Renal pelvis (tissue), 12 donors: Measurements from ENCODE around the gene GTF2F1. TPM values are rescaled to one million over a fixed set of nuclear protein-coding genes. Genes with fewer than 3 reads are reported as not detected.
"Not testable (repeated sequence)": the region's sequence is repeated elsewhere in the genome, so short reads cannot be mapped to it uniquely, and the experiment has no call there.

Experiments used
- DNase-seq: peaks from one replicate; pipeline ENCODE4 v3.0.0-alpha.2; 2013
- long read RNA-seq, 16 experiments: transcript quantifications; one replicate each; lab custom pipeline, GENCODE V29; 2026
- polyA plus RNA-seq, 3 donors: library from polyadenylated mRNA; unstranded; fragments of 120-200 nt; gene quantifications; one replicate each; pipeline ENCODE4 v1.2.1, GENCODE V29; 2013; ENCODE audit not compliant: insufficient read length in 3 of 3

Gene GTF2F1, protein sequence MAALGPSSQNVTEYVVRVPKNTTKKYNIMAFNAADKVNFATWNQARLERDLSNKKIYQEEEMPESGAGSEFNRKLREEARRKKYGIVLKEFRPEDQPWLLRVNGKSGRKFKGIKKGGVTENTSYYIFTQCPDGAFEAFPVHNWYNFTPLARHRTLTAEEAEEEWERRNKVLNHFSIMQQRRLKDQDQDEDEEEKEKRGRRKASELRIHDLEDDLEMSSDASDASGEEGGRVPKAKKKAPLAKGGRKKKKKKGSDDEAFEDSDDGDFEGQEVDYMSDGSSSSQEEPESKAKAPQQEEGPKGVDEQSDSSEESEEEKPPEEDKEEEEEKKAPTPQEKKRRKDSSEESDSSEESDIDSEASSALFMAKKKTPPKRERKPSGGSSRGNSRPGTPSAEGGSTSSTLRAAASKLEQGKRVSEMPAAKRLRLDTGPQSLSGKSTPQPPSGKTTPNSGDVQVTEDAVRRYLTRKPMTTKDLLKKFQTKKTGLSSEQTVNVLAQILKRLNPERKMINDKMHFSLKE
- polyA plus RNA-seq: 100 to 1,000 TPM in 2 of 3 donors, 10 to 100 TPM in 1; 91.7 to 102 (median 100) TPM
- long read RNA-seq, donor 1, transcript GTF2F1-201 (13 exons, 2,731 nt): major isoform, 13 of 25 reads
- long read RNA-seq, donor 1, partial matches to known transcripts: 12 of 25 reads
- long read RNA-seq, donor 1, other reads (novel, unspliced or antisense): 0 of 25 reads
- long read RNA-seq, donor 2, transcript GTF2F1-201 (13 exons, 2,731 nt): major isoform, 10 of 15 reads
- long read RNA-seq, donor 2, partial matches to known transcripts: 5 of 15 reads
- long read RNA-seq, donor 2, other reads (novel, unspliced or antisense): 0 of 15 reads
- long read RNA-seq, donor 3, partial matches to known transcripts: 30 of 32 reads
- long read RNA-seq, donor 3, other reads (novel, unspliced or antisense): 0 of 32 reads
- long read RNA-seq, donor 4, transcript GTF2F1-201 (13 exons, 2,731 nt): major isoform, 17 of 17 reads
- long read RNA-seq, donor 4, partial matches to known transcripts: 0 of 17 reads
- long read RNA-seq, donor 4, other reads (novel, unspliced or antisense): 0 of 17 reads
- long read RNA-seq, donor 5, partial matches to known transcripts: 6 of 7 reads
- long read RNA-seq, donor 5, other reads (novel, unspliced or antisense): 0 of 7 reads
- long read RNA-seq, donor 6, transcript GTF2F1-201 (13 exons, 2,731 nt): major isoform, 10 of 20 reads
- long read RNA-seq, donor 6, partial matches to known transcripts: 10 of 20 reads
- long read RNA-seq, donor 6, other reads (novel, unspliced or antisense): 0 of 20 reads
- long read RNA-seq, donor 7, partial matches to known transcripts: 64 of 68 reads
- long read RNA-seq, donor 7, other reads (novel, unspliced or antisense): 0 of 68 reads
- long read RNA-seq, donor 8, partial matches to known transcripts: 5 of 7 reads
- long read RNA-seq, donor 8, other reads (novel, unspliced or antisense): 0 of 7 reads
- long read RNA-seq, donor 9, transcript GTF2F1-201 (13 exons, 2,731 nt): major isoform, 14 of 45 reads
- long read RNA-seq, donor 9, partial matches to known transcripts: 31 of 45 reads
- long read RNA-seq, donor 9, other reads (novel, unspliced or antisense): 0 of 45 reads
- long read RNA-seq, donor 10, transcript GTF2F1-201 (13 exons, 2,731 nt): major isoform, 6 of 27 reads
- long read RNA-seq, donor 10, partial matches to known transcripts: 21 of 27 reads
- long read RNA-seq, donor 10, other reads (novel, unspliced or antisense): 0 of 27 reads
- long read RNA-seq, donor 11, partial matches to known transcripts: 13 of 16 reads
- long read RNA-seq, donor 11, other reads (novel, unspliced or antisense): 0 of 16 reads
- long read RNA-seq, donor 12, transcript GTF2F1-201 (13 exons, 2,731 nt): major isoform, 13 of 29 reads
- long read RNA-seq, donor 12, partial matches to known transcripts: 11 of 29 reads
- long read RNA-seq, donor 12, other reads (novel, unspliced or antisense): 5 of 29 reads
- long read RNA-seq, donor 13, partial matches to known transcripts: 0 of 2 reads
- long read RNA-seq, donor 13, other reads (novel, unspliced or antisense): 0 of 2 reads
- long read RNA-seq, donor 14: 0 reads
- long read RNA-seq, donor 15: 0 reads
- long read RNA-seq, donor 16, partial matches to known transcripts: 16 of 20 reads
- long read RNA-seq, donor 16, other reads (novel, unspliced or antisense): 0 of 20 reads

DNA sequence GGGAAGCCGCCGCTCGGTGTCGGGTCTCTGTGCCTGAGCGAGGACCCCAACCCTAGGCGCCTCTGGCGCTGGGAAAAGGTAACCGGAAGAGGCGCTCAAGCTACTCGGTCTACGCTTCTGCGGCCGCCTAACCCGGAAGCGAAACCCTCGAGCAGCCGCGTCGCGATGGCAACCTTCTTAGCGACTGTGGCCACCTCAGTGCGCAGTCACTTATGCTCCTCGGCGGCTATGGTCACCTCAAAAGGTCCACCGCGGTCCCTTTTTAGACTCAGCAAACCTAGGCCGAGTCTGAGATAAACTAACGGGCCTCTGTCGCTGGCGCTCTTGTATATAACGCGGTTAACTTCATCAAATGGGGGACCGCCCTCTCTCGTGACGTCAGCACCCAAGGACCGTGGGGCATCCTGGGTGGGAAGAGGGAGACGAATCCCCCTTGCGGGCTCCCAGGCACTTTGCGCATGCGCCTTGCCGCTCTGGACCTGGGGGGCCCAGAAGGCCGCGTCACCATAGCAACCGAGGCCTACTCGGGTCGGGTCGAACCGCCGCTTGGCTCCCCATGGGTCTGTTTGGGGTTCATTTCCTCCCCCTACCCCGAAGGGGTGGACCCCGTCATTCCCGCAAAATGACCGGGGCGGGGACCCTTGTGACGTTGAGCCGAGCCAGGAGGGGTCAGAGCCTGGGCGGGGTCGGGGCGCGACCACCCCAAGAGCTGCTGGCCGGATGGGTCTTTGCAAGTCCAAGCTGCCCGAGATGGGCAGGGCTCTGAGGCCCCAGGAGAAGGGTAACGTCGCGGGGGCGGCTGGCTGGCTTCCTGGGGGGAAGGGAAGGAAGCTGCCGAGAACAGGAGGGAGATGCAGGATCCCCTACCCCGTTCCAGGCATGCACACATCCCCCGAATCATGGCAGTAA is at the start of gene GTF2F1:
GTF2F1 (minus strand) TSS at position 91 of the 909 bp plus-strand sequence. CDS start 169 bp downstream, outside the sequence.
- DNase-seq: peak; percentile 97

DNA sequence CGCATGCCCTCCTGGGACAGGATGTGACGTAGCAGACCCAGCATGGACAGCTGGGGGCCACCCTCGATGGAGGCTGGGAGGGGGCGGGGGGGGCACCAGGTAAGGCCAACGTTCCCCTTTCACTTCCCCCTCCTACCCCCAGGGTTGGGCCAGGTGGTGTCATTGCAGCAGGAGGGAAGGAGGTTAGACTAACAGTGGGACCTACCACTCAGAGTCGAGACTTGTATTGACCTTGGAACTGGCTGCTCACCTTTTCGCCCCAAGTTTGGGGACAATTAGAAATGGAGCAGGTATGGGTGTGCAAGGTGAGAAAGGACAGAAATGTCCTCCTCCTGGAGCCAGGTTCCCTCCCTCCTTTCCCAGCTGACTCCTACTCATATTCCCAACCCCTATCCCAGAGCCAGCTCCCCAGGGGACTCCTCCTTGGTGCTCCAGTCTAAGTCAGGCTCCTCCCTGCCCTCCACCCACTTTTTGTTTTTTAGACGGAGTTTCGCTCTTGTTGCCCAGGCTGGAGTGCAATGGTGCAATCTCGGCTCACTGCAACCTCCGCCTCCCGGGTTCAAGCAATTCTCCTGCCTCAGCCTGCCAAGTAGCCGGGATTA is 49.2 kb upstream of the GTF2F1 start:
- no peak for DNase-seq

DNA sequence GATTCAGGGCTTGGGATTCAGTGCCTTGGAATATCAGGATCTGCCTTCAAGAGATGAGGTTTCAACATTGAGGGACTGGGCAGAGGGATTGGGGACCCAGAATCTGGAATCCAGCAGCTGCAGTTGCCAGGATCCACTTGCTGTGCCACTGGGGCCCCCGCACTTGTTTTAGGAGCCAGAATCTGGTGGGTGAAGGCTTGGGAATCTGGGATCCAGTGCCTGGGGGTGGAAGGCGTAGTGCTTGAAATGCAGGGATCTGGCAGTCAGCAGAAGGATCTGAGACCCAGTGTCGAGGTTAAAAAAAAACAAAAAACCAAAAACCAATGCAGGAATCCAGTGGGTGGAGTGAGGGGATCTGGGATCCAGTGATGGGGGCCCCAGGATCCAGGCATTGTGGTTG is 47.9 kb upstream of the GTF2F1 start:
- no peak for DNase-seq

DNA sequence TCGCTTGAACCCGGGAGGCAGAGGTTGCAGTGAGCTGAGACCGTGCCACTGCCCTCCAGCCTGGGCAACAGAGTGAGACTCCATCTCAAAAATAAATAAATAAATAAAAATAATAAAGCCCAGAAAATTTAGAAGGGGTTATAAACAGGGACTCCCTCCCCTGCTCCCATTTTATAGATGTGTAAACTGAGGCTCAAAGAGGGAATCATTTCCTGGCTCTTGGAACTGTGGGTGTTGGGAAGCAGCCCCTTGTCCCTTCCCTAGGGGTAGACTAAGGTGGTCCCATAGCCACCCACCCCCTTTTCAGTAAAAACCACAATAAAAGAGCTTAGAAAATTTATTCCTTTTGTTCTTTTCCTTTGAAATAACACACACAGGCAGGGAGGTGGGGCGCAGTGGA is 46.8 kb upstream of the GTF2F1 start:
- DNase-seq: no peak

DNA sequence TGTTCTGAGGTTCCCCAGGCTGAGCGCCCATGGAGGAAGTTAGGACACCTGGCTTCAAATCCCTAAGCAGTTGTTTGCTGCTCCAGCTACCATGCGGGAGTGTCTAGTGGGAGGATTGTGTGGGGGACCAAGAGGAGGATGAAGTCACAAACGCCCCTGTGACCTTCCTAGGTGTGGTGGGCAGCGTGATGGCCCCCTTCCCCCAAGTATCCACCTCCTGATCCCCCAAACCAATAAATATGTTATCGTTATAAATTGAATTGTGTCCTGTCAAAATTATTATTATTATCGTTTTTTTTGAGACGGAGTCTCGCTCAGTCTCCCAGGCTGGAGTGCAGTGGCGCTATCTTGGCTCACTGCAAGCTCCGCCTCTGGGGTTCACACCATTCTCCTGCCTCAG is 40.7 kb upstream of the GTF2F1 start, which contains the start of gene SLC25A41:
SLC25A41 (minus strand) TSS at position 101 of the 400 bp plus-strand sequence; CDS start at position 31, 70 bp downstream.
- no peak for DNase-seq

DNA sequence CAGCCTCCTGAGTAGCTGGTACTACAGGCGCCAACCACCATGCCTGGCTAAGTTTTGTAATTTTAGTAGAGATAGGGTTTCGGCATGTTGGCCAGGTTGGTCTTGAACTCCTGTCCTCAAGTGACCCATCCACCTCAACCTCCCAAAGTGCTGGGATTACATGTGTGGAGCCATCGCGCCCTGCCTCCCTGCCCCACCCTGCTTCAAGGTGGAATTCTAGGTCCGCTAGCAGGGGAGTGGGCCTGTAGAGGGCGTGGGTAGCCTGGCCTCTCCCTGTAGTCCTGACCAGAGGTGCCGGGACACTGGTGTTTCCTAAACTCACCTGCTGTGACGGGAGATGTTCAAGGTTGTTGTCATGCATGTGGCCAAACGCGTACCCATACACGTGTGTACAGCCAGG is 40.2 kb upstream of the GTF2F1 start:
- no peak for DNase-seq

DNA sequence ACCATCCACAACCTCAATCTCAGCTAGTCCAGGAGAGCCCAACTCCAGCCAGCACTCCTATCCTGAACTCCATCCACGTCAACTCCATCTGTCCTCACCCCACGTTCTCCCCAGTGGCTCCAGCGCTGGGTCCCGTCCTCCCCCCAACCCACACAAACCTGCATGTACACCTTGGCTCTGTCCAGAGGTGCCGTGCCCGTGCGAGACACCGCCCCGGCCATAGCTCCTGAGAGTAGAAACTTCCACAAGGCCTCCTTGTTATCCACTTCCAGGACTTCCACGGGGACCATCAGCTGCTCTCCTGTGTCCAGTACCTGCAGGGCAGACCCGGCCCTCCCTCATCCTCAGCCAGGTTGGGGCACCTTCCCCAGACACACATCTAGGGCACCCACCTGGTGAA is 38.9 kb upstream of the GTF2F1 start:
- no peak for DNase-seq

DNA sequence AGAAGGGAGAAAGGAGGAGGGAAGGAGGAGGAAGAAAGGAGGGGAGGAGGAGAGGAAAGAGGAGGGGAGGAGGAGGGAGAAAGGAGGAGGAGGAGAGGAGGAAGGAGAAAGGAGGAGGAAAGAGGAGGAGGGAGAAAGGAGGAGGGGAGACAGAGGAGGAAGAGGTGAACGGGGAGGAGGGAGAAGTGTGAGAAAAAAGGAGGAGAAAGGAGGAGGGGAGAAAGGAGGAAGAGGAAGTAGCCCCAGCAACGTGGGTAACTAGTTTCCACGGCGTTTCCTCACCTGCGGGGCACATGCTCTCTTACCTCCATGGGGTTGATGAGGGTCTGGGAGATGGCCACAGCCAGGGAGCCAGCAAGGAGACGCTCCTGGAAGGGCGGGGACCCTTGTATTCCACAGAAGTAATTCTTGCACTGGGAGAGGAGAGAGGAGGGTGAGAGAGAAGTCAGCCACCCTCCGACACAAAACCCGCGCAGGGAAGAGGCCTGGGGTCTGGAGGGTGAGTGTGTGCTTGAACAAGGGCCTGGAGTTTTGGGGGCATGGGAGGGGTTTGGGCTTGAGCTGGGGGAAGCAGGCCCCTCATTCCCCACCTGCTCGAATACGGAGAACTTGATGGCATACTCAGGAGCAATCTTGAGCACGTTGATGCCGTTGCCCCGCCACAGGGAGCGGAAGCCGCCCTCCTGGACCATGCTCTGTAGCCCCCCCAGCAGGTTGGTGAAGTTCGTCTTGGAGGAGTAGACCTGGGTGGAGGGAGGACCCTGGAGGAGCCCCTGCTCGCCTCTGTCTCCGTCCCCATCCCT is 36.7 kb upstream of the GTF2F1 start:
- no peak for DNase-seq

DNA sequence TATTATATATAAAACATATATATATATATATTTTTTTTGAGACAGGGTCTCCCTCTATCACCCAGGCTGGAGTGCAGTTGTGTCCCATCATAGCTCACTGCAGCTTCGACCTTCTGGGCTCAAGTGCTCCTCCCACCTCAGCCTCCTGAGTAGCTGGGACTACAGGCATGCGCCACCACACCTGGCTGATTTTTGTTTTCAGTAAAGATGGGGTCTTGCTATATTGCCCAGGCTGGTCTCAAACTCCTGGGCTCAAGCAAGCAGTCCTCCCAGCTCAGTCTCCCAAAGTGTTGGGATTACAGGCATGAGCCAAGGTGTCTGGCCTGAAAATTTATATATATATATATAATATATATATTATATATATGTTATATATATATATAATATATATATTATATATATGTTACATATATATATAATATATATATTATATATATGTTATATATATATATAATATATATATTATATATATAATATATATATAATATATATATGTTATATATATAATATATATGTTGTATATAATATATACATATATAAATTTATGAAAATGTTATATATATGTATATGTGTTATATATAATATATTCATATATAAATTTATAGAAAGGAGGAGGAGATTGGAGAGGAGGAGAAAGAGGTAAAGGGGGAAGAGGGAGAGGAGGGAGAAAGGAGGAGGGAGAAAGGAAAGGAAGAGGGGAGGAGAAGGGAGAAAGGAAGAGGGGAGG is 35.9 kb upstream of the GTF2F1 start:
- DNase-seq: not testable (repeated sequence)

DNA sequence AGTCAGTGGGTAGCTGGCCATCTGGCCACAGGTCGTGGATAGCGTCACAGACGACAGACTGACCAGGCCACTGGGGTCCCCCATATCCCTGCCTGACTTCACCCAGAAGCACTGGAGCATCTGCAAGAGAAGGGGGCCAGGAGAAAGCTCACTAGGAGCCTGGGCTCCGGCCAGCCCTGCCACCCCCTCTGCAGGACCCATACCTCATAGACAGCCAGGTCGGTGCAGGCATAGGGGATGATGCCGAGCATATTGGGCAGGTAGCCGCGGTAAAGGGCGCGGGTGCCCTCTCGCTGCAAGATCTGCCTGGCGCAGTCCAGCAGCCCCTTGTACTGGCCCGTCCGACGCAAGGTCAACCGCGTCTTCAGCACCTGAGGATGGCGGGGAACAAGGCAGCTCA is 34.2 kb upstream of the GTF2F1 start:
- DNase-seq: no peak

DNA sequence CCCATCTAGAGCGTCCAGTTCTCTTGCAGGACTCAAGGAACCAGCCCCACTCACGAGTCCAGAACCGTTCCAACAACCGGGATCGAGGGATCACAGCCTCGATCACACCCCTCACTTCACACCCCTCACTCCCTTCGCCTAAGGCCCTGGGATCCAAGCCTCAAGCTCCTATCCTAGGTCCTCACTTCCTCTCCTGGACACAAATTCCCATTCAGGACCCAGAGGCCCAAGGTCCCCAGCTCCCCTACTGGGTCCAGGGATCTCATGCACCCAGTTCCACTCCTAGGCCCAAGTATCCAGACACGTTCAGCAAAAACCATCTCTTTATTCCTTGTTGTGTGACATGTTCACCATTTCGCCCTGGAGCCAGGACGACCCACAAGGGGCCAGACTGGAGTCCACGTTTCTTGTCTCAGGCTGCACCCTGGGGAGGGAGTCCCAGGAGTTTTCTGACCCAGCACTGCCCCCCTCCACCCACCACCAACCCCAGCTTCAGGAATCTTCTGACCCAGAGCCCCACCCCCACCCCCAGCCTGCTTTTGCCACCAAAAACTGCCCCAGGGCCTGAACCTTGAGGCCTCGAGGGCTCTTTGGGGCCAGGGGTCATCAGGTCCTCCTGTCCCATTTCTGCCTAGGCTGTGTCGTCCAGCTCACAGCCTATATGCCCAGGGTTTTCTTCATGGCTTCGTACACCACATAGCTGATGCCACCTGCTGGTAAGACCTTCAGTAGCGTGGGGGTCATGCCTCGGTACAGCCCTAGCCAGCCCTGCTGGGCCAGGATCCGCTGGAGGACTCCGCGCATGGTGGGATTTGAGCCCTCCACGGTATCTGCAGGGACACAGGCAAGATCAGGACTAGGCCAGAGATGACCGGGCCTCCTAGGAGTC is 33.0 kb upstream of the GTF2F1 start:
- no peak for DNase-seq

DNA sequence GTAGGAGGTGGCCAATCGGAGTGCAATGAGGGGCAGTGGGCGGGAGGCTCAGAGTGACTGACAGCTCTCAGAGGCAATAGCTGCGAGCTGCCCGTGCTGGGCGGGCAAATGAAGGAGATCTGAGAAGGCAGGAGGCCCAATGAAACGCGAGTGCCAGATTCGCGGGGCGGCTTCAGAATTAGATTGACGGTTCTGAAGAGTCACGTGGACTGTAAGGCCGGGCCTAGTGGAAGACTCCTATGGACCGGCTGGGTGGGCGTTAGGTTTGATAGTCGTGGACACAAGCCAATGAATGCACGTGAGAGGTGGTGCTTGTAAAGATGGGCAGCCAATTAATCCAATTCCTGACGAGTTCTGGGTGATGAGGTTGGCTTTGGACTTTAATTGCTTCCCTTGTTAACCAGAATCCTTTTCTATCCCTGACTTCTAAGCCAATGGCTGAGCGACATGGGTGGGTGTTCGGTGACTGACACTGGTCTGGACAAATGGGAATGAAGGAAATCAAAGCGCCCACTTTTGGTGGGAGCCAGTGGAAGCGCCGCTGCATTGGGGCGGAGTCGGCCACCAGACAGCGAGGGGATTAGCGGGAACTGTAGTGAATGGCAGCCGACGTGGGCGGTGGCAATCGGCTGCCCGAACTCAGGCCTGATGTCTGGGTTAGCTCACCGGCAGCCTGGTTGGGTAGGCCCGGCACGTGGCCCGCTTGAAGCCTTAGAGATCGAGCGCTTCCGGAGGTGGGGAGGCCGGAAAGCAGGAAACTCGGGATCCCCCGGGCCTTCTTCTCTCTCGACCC is 32.2 kb upstream of the GTF2F1 start:
- DNase-seq: peak; percentile 100

DNA sequence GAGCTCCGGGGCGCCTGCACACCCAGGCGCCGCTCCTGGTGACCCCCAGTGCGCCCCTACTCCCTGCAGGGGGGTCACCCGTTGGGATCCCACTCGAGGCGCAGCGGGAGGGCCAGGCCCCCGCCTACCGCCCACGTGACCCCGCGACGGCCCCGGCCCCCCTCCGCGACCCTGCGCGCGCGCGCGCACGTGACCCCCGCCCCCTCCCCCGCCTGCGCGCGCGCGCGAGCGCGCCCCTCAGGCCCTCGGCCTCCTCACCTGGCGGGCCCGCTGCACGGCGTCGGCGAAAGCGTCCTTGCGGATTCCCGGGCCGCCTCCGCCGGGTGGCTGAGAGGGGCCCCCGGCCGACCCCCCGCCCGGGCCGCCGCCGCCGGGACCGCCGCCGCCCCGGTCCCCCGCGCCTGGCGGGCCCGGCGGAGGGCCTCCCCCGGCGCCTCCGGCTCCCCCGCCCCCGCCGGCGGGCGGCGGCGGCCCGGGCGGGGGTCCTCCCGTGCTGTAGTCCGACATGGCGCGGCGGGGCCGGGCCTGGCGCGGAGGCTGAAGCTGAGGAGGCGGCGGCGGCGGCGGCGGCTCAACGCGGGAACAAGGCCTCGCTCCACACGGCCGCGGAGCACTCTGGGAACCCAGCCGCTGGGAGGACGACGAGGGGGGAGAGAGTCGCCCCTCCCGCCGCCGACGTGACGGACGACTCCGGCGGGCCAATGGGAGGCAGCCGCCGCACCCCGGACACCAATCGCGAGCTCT is 31.4 kb upstream of the GTF2F1 start, which contains the start of gene KHSRP:
KHSRP (minus strand) TSS at position 617 of the 744 bp plus-strand sequence; CDS start at position 507, 110 bp downstream.
- DNase-seq: no peak
